Mesothelial cell of epicardium (in vitro differentiated cells): ENCODE results near the gene UBR2. TPM values are rescaled to one million over a fixed set of nuclear protein-coding genes. Genes with fewer than 3 reads are reported as not detected.
"Not testable (repeated sequence)": the region's sequence is repeated elsewhere in the genome, so short reads cannot be mapped to it uniquely, and the experiment has no call there.

ENCODE experiments used
- DNase-seq, 2 experiments: peaks; one replicate each; pipeline ENCODE4 v3.0.0; 2021; ENCODE audit warnings: low spot score in 2 of 2; ENCODE audit not compliant: unreplicated experiment in 2 of 2
- H3K27ac Mint-ChIP-seq: 2 replicates; pipeline ENCODE4 v1.8.0; 2021; ENCODE audit warnings: mixed read lengths
- H3K27me3 Mint-ChIP-seq: 2 replicates; pipeline ENCODE4 v1.8.0; 2021; ENCODE audit warnings: low read depth, mixed read lengths
- H3K36me3 Mint-ChIP-seq: 2 replicates; pipeline ENCODE4 v1.8.0; 2021; ENCODE audit warnings: mixed read lengths
- H3K4me1 Mint-ChIP-seq: 2 replicates; pipeline ENCODE4 v1.8.0; 2021; ENCODE audit warnings: mixed read lengths
- H3K4me3 Mint-ChIP-seq: 2 replicates; pipeline ENCODE4 v1.8.0; 2021; ENCODE audit warnings: mild to moderate bottlenecking, moderate library complexity, mixed read lengths
- H3K9me3 Mint-ChIP-seq: 2 replicates; pipeline ENCODE4 v1.8.0; 2021; ENCODE audit warnings: mixed read lengths
- CTCF ChIP-seq: fragments of 200-600 bp; sonication (generic); IDR thresholded peaks from one replicate; pipeline ENCODE4 v1.5.0; 2021; ENCODE audit warnings: antibody characterized with exemption; ENCODE audit not compliant: unreplicated experiment
- total RNA-seq: library from RNA; stranded (reverse); gene quantifications from 3 replicates; pipeline ENCODE4 v1.2.1, GENCODE V29; 2021

Gene UBR2
- total RNA-seq, 1 donor from 2014 or later = 26.8 TPM

GRCh38 chr6:42664718-42665117 is 100.9 kb downstream of the UBR2 start:
- Mint-ChIP-seq H3K36me3 (peaks cover 25% of the 10 kb centered on the region), H3K27ac (no peak overlapping the region), H3K4me1 (no peaks in the 10 kb centered on the region), H3K27me3 (no peaks in the 10 kb centered on the region), H3K4me3 (no peak overlapping the region), H3K9me3 (no peaks in the 10 kb centered on the region)
- TF ChIP-seq CTCF = no peak
- no peak for DNase-seq

GRCh38 chr6:42674368-42674767 is 110.5 kb downstream of the UBR2 start:
- DNase-seq, H3K27ac Mint-ChIP-seq, H3K9me3 Mint-ChIP-seq, H3K4me1 Mint-ChIP-seq, H3K27me3 Mint-ChIP-seq, H3K4me3 Mint-ChIP-seq: not testable (repeated sequence)
- peaks cover 49% of the 10 kb centered on the region for H3K36me3 Mint-ChIP-seq

- peaks cover 48% of the 10 kb centered on the region for H3K36me3 Mint-ChIP-seq
- no peaks in the 10 kb centered on the region for H3K9me3 Mint-ChIP-seq
- H3K27ac Mint-ChIP-seq = no peak overlapping the region
- H3K4me3 Mint-ChIP-seq = no peak overlapping the region
- H3K27me3 Mint-ChIP-seq = no peaks in the 10 kb centered on the region
- H3K4me1 Mint-ChIP-seq = no peaks in the 10 kb centered on the region
- no peak for TF ChIP-seq CTCF
- no peak for DNase-seq
These were observed 111.0 kb downstream of the UBR2 start for GRCh38 chr6:42674780-42675179.

GRCh38 chr6:42679358-42679757 is 115.5 kb downstream of the UBR2 start:
- Mint-ChIP-seq H3K4me1 (no peaks in the 10 kb centered on the region), H3K9me3 (no peaks in the 10 kb centered on the region), H3K36me3 (peaks cover 59% of the 10 kb centered on the region), H3K27ac (no peak overlapping the region), H3K27me3 (no peaks in the 10 kb centered on the region), H3K4me3 (no peak overlapping the region)
- no peak for DNase-seq
- no peak for TF ChIP-seq CTCF

- Mint-ChIP-seq H3K9me3 (no peaks in the 10 kb centered on the region), H3K27ac (no peak overlapping the region), H3K4me3 (no peak overlapping the region), H3K27me3 (no peaks in the 10 kb centered on the region), H3K36me3 (peaks cover 65% of the 10 kb centered on the region), H3K4me1 (no peaks in the 10 kb centered on the region)
- no peak for TF ChIP-seq CTCF
- DNase-seq = no peak
These were observed 124.5 kb downstream of the UBR2 start for GRCh38 chr6:42688281-42688680.

- no peak for TF ChIP-seq CTCF
- Mint-ChIP-seq H3K27me3 (no peaks in the 10 kb centered on the region), H3K9me3 (no peaks in the 10 kb centered on the region), H3K27ac (no peak overlapping the region), H3K36me3 (peaks cover 62% of the 10 kb centered on the region), H3K4me3 (no peak overlapping the region), H3K4me1 (no peaks in the 10 kb centered on the region)
- no peak for DNase-seq
These were observed 125.5 kb downstream of the UBR2 start for GRCh38 chr6:42689371-42689770.
